H1 (cell line): ENCODE results near the gene TNC.

Source experiments
- ATF3 ChIP-seq: IDR thresholded peaks from 2 replicates; pipeline ENCODE4 v1.6.1; 2011; ENCODE audit warnings: low read depth, mild to moderate bottlenecking, low read length; ENCODE audit not compliant: insufficient read depth
- CEBPB ChIP-seq: IDR thresholded peaks from 2 replicates; pipeline ENCODE4 v1.6.1; 2012; ENCODE audit warnings: low read depth, low read length
- CTCF ChIP-seq, 3 experiments: IDR thresholded peaks; 1 replicate in 2 of 3; 2 replicates in 1 of 3; pipeline versions ENCODE4 v1.5.1 to v1.6.1; 2011; ENCODE audit warnings: low read length in 3 of 3, mild to moderate bottlenecking in 3 of 3, inconsistent platforms in 2 of 3, low read depth in 1 of 3, moderate library complexity in 1 of 3; ENCODE audit not compliant: insufficient read depth in 1 of 3; ENCODE audit errors: control extremely low read depth in 1 of 3
- EGR1 ChIP-seq: IDR thresholded peaks from 2 replicates; pipeline ENCODE4 v1.6.1; 2011; ENCODE audit warnings: low read depth, low read length, borderline replicate concordance
- EP300 ChIP-seq, 2 experiments: IDR thresholded peaks; 1 replicate in 1 of 2; 2 replicates in 1 of 2; pipeline ENCODE4 v1.6.1; 2011 to 2012; ENCODE audit warnings: low read depth in 2 of 2, low read length in 2 of 2, mild to moderate bottlenecking in 2 of 2, borderline replicate concordance in 1 of 2, inconsistent platforms in 1 of 2, moderate library complexity in 1 of 2
- EZH2 ChIP-seq: fragments of 200-600 bp; sonication (generic); IDR thresholded peaks from 2 replicates; pipeline ENCODE4 v1.7.1; 2012; ENCODE audit warnings: low read depth, mild to moderate bottlenecking, moderate library complexity, low read length, inconsistent platforms; ENCODE audit not compliant: severe bottlenecking
- GTF2F1 ChIP-seq: IDR thresholded peaks from 2 replicates; pipeline ENCODE4 v1.6.1; 2012; ENCODE audit warnings: low read depth, low read length, improper control_type of control experiment, borderline replicate concordance
- POLR2A ChIP-seq, 2 experiments: IDR thresholded peaks; 1 replicate in 1 of 2; 2 replicates in 1 of 2; pipeline ENCODE4 v1.6.1; 2011; ENCODE audit warnings: low read depth in 2 of 2, low read length in 2 of 2, mild to moderate bottlenecking in 2 of 2; ENCODE audit errors: control extremely low read depth in 1 of 2
- RAD21 ChIP-seq, 2 experiments: IDR thresholded peaks in 1 of 2; conservative IDR thresholded peaks in 1 of 2; 2 replicates each; pipeline ENCODE4 v1.6.1; 2011; ENCODE audit warnings: low read depth in 2 of 2, low read length in 2 of 2, improper control_type of control experiment in 1 of 2, inconsistent platforms in 1 of 2, mild to moderate bottlenecking in 1 of 2, moderate library complexity in 1 of 2

- no peak for TF ChIP-seq CEBPB
- no peak for TF ChIP-seq ATF3
- TF ChIP-seq POLR2A (IDR thresholded peaks at IDR 0.05; ENCODE audit: control extremely low read depth in 1 of 2, low read depth in 2 of 2, low read length in 2 of 2): no peak
- no peak for TF ChIP-seq CTCF (IDR thresholded peaks at IDR 0.05; ENCODE audit: control extremely low read depth in 1 of 3, insufficient read depth in 1 of 3, low read depth in 1 of 3, low read length in 3 of 3)
- no peak for TF ChIP-seq EP300 (IDR thresholded peaks at IDR 0.05; ENCODE audit: borderline replicate concordance in 1 of 2, low read depth in 2 of 2, low read length in 2 of 2)
- no peak for TF ChIP-seq EZH2
- no peak for TF ChIP-seq EGR1
- TF ChIP-seq GTF2F1: no peak
- no peak for TF ChIP-seq RAD21 (IDR thresholded peaks at IDR 0.05 in 1 of 2, conservative IDR thresholded peaks at IDR 0.05 in 1 of 2; ENCODE audit: low read depth in 2 of 2, low read length in 2 of 2)
Measured at GRCh38 chr9:115043632-115044031, 74.3 kb downstream of the TNC start.
